ENCODE data around the gene JAG1.

DNA sequence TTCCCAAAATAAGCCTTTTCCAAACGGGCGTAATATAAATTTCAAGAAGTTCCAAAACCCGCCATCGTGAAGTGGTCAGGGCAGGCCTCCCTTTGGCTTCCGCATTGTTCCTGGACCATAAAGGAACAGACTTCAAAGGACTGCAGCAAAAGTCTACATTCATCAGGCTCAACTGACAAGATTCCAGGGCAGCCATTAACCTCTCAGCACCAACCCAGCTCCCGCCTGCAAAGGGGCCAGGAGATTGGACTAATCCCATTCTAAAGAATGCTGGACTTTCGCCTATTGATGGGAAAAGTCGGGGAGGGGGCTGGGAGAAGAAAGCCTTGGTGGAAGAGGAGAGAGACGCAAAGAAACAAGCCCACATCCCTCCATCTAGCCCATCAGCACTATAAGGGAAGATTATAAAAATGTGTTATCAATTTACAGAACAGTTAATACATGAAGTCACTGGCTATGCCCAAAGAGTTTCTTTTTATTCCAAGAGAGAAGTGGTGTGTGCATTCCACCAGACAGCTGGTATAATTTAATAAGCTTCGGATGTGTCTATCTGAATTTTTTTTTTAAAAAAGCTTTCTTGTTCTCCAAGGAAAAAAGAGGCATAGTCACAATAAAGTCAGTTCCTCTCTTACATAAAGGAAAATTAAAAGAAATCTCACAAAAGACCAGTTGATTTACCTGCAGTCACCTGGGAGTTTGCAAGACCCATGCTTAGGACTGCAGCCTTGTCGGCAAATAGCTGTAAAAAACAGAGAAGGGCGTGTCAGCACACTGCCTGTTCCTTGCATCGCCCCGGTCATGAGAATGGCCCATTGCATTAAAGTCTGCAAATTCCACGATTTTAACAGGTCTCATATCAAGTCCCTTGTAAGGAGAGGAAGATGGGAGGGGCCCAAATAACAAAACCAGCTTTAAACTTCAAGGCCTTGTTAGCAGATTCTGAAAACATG lies 17.8 kb downstream of the JAG1 start:
- TF ChIP-seq EZH2 (IDR thresholded peaks at IDR 0.05; ENCODE audit: insufficient read depth, poor library complexity, severe bottlenecking) = no peak
- TF ChIP-seq EZH2phosphoT487 (IDR thresholded peaks at IDR 0.05; ENCODE audit: insufficient read depth, low read depth) = no peak

Data from GM23248 (cell line).